Caco-2 (cell line): ENCODE data around the gene CEBPA. TPM values are rescaled to one million over a fixed set of nuclear protein-coding genes. Genes with fewer than 3 reads are reported as not detected.

Experiments used
- BruUV-seq: library from RNA; stranded (reverse); fragments of 400-500 nt; replicated peaks from 2 replicates; lab custom pipeline; 2021; lab: Mats Ljungman, UMichigan
- CTCF ChIA-PET: fragments of 300-600 bp; sonication (Branson Sonifier 250); formaldehyde crosslinking; loops from one replicate; lab custom pipeline; 2022; ENCODE audit warnings: antibody characterized with exemption; lab: Charles Lee
- POLR2A ChIA-PET: fragments of 300-600 bp; sonication (Branson Sonifier 250); formaldehyde crosslinking; loops from one replicate; lab custom pipeline; 2022; ENCODE audit warnings: antibody characterized with exemption; lab: Charles Lee
- DNase-seq, 2 experiments: peaks; one replicate each; pipeline versions ENCODE4 v3.0.0 to v3.0.0-alpha.2; 2020 to 2022
- H3K27me3 ChIP-seq: replicated peaks from 2 replicates; pipeline ENCODE4 v1.6.0; 2011; ENCODE audit warnings: low read length; ENCODE audit not compliant: control insufficient read depth, insufficient read depth
- H3K36me3 ChIP-seq: 2 replicates; pipeline ENCODE4 v1.5.1; 2011; ENCODE audit warnings: low read length; ENCODE audit not compliant: control insufficient read depth, insufficient read depth
- H3K4me1 ChIP-seq: fragments of 250-450 bp; sonication (Bioruptor Pico); 2 replicates; pipeline ENCODE4 v1.5.1; 2020; ENCODE audit warnings: mild to moderate bottlenecking
- H3K4me3 ChIP-seq: 2 replicates; pipeline ENCODE4 v1.5.1; 2011; ENCODE audit warnings: low read depth, mild to moderate bottlenecking, control low read depth, low read length
- H3K9me3 ChIP-seq: fragments of 250-450 bp; sonication (Bioruptor Pico); 2 replicates; pipeline ENCODE4 v1.5.1; 2020; ENCODE audit warnings: mild to moderate bottlenecking, moderate library complexity
- H3K27ac Mint-ChIP-seq: one replicate; pipeline ENCODE4 v1.8.0; 2022; ENCODE audit warnings: mixed read lengths; ENCODE audit not compliant: unreplicated experiment
- H3K27me3 Mint-ChIP-seq: one replicate; pipeline ENCODE4 v1.8.0; 2022; ENCODE audit warnings: mixed read lengths; ENCODE audit not compliant: insufficient read depth, unreplicated experiment
- H3K36me3 Mint-ChIP-seq: one replicate; pipeline ENCODE4 v1.8.0; 2022; ENCODE audit warnings: mild to moderate bottlenecking, mixed read lengths; ENCODE audit not compliant: insufficient read depth, unreplicated experiment
- H3K4me1 Mint-ChIP-seq: one replicate; pipeline ENCODE4 v1.8.0; 2022; ENCODE audit warnings: low read depth, mixed read lengths; ENCODE audit not compliant: unreplicated experiment
- H3K4me3 Mint-ChIP-seq: one replicate; pipeline ENCODE4 v1.8.0; 2022; ENCODE audit warnings: mild to moderate bottlenecking, moderate library complexity, mixed read lengths; ENCODE audit not compliant: unreplicated experiment
- H3K9me3 Mint-ChIP-seq: one replicate; pipeline ENCODE4 v1.8.0; 2022; ENCODE audit warnings: mixed read lengths; ENCODE audit not compliant: unreplicated experiment
- intact Hi-C: fragments of 100-400 bp; cut with micrococcal nuclease; formaldehyde crosslinking; loops from one replicate; pipeline ENCODE4 v1.10.0; 2022; ENCODE audit not compliant: unreplicated experiment
- total RNA-seq: library from RNA; stranded (reverse); gene quantifications from 2 replicates; pipeline ENCODE4 v1.2.3, GENCODE V29; 2022
- TF ChIP-seq, protein P1 (sequence below), 2 experiments: fragments of 200-600 bp in 1 of 2; IDR thresholded peaks; 1 replicate in 1 of 2; 2 replicates in 1 of 2; pipeline versions ENCODE4 v1.5.1 to v1.8.0; 2011 to 2022; ENCODE audit warnings: antibody characterized with exemption in 1 of 2, control low read depth in 1 of 2, inconsistent platforms in 1 of 2, low read depth in 1 of 2, low read length in 1 of 2, mild to moderate bottlenecking in 1 of 2, moderate library complexity in 1 of 2; ENCODE audit not compliant: insufficient read depth in 1 of 2, severe bottlenecking in 1 of 2, unreplicated experiment in 1 of 2

CEBPA gene
- total RNA-seq, 1 experiment from 2014 or later: 110 TPM

DNA sequence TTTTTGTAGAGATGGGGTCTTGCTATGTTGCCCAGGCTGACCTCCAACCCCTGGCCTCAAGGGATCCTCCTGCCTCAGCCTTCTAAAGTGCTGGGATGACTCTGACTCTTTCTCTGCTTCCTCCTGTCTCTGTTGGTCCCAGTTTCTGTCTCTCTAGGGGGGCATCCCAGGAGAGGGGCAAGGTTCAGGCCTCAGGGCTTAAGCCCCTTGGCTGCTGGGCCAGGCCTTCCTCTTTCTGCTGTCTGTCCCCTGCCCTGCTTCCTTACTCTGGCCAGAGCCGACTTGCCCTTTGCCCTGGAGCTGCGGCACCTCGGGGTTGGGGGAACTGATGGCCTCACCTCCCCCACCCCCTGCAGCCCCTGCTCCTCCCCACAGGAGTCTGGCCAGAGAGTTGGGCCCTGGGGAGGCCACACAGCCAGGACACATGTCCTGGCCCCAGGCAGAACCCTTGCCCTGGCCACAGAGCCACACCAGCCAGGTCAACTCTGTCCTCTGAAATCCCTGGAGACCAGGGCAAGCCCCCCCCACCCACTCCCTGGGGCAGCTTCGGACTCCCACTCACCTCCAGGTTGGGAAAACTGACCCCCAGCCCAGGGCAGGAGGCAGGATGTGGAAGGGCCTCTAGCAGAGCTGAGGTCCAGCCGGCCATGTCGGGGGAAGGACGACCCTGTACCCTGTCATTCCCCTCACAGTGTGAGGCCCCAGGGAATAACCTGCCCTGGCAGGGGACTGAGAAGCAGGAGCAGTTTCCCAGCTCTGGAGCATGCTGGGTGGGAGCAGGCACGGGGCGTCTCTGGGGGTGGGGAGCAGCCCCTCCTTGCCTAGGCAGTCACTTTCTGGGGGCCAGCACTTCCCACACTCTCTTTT is 23.7 kb downstream of the CEBPA start:
- H3K27me3 ChIP-seq: no peaks in the 10 kb centered on the region
- POLR2A ChIA-PET: interaction anchor here (1.2 to 2.0 kb wide), 2 partner anchors 24 to 95 kb away, joined by 8 to 10 read pairs; partner anchors contain the start of gene CEBPG
- DNase-seq: peak; percentile 70 to 89
- H3K27ac Mint-ChIP-seq: peak overlapping the region; percentile 97
- CTCF ChIA-PET: interaction anchor here (1.1 kb wide), 2 partner anchors 33 to 43 kb away, joined by 3 read pairs; no protein-coding TSS in a partner anchor
- no peaks in the 10 kb centered on the region for H3K9me3 Mint-ChIP-seq
- no peaks in the 10 kb centered on the region for H3K27me3 Mint-ChIP-seq
- 0 out of 2 replicates have a peak, but pooled peaks cover 5% of the 10 kb centered on the region for H3K9me3 ChIP-seq
- no TSS peak for BruUV-seq
- no peaks in the 10 kb centered on the region for H3K36me3 ChIP-seq
- H3K4me1 Mint-ChIP-seq: peaks cover 36% of the 10 kb centered on the region
- intact Hi-C loops: loop anchor here (5.0 kb wide), 1 partner anchor 36 kb away; no protein-coding TSS in a partner anchor
- H3K36me3 Mint-ChIP-seq: peaks cover 6% of the 10 kb centered on the region
- TF ChIP-seq, protein P1, sequence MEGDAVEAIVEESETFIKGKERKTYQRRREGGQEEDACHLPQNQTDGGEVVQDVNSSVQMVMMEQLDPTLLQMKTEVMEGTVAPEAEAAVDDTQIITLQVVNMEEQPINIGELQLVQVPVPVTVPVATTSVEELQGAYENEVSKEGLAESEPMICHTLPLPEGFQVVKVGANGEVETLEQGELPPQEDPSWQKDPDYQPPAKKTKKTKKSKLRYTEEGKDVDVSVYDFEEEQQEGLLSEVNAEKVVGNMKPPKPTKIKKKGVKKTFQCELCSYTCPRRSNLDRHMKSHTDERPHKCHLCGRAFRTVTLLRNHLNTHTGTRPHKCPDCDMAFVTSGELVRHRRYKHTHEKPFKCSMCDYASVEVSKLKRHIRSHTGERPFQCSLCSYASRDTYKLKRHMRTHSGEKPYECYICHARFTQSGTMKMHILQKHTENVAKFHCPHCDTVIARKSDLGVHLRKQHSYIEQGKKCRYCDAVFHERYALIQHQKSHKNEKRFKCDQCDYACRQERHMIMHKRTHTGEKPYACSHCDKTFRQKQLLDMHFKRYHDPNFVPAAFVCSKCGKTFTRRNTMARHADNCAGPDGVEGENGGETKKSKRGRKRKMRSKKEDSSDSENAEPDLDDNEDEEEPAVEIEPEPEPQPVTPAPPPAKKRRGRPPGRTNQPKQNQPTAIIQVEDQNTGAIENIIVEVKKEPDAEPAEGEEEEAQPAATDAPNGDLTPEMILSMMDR (IDR thresholded peaks at IDR 0.05; ENCODE audit: insufficient read depth in 1 of 2, low read depth in 1 of 2, low read length in 1 of 2, severe bottlenecking in 1 of 2, unreplicated experiment in 1 of 2): no peak
- peak overlapping the region; percentile 59 for H3K4me3 Mint-ChIP-seq
- peaks cover 75% of the 10 kb centered on the region for H3K4me1 ChIP-seq
- H3K4me3 ChIP-seq: no peak overlapping the region

DNA sequence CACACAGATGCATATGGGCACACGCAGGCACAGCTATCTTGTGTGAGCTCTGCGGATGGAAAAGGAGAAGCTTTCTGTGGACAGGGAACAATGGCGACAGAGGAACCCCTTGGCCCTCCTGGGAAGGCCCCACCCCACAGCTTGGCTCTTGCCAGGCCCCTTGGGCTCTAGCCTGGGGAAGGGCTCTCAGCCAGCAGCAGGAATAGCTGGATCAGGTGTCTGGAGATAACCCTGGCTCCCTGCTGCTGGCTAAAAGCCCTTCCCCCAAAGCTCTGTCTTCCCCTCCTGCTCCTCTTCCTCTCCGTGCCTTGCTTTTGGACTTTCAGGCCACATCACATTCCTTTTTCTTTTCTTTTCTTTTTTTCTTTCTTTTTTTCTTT is 24.3 kb downstream of the CEBPA start:
- POLR2A ChIA-PET: interaction anchor here (0.9 to 2.0 kb wide), 2 partner anchors 20 to 96 kb away, joined by 3 to 8 read pairs; partner anchors contain the start of gene CEBPG
- H3K4me3 ChIP-seq: no peak overlapping the region
- no peaks in the 10 kb centered on the region for H3K36me3 ChIP-seq
- H3K9me3 ChIP-seq: 0 out of 2 replicates have a peak, but pooled peaks cover 5% of the 10 kb centered on the region
- CTCF ChIA-PET: interaction anchor here (1.1 kb wide), 2 partner anchors 32 to 95 kb away, joined by 3 read pairs; no protein-coding TSS in a partner anchor
- TF ChIP-seq, protein P1 (IDR thresholded peaks at IDR 0.05; ENCODE audit: insufficient read depth in 1 of 2, low read depth in 1 of 2, low read length in 1 of 2, severe bottlenecking in 1 of 2, unreplicated experiment in 1 of 2): no peak
- Mint-ChIP-seq H3K4me3 (peak overlapping the region; percentile 59), H3K9me3 (no peaks in the 10 kb centered on the region), H3K36me3 (peaks cover 6% of the 10 kb centered on the region), H3K27ac (peak overlapping the region; percentile 97), H3K27me3 (no peaks in the 10 kb centered on the region), H3K4me1 (peaks cover 42% of the 10 kb centered on the region)
- DNase-seq: no peak
- BruUV-seq: no TSS peak
- H3K27me3 ChIP-seq: no peaks in the 10 kb centered on the region
- H3K4me1 ChIP-seq: peaks cover 81% of the 10 kb centered on the region
- intact Hi-C loops: loop anchor here (5.0 kb wide), 1 partner anchor 36 kb away; no protein-coding TSS in a partner anchor

DNA sequence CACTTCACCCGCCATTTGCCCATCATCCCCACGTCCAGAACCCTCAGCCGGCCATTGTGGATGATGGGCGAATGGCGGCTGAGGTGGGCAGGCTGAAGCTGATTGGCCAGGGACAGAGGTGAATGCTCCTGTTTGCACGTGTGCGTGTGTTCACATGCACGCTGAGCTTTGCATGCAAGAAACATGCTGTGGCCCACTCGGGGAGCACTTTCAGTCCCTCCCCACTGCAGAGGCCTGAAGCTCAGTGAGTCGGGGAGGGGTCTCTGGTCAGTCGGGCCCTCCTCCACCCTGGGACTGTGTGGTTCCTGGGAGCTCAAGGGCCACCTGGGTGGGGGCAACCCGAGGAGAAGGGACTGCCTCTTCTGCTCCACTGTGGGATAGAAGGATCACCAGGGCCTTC is 24.9 kb downstream of the CEBPA start:
- Mint-ChIP-seq H3K4me3 (no peak overlapping the region), H3K9me3 (no peaks in the 10 kb centered on the region), H3K27ac (no peak overlapping the region), H3K4me1 (peaks cover 44% of the 10 kb centered on the region), H3K36me3 (peaks cover 6% of the 10 kb centered on the region), H3K27me3 (no peaks in the 10 kb centered on the region)
- CTCF ChIA-PET: interaction anchor here (1.1 kb wide), 2 partner anchors 31 to 96 kb away, joined by 3 read pairs; no protein-coding TSS in a partner anchor
- no TSS peak for BruUV-seq
- Histone ChIP-seq H3K36me3 (no peaks in the 10 kb centered on the region), H3K9me3 (0 out of 2 replicates have a peak, but pooled peaks cover 5% of the 10 kb centered on the region), H3K27me3 (no peaks in the 10 kb centered on the region), H3K4me1 (peaks cover 81% of the 10 kb centered on the region), H3K4me3 (no peak overlapping the region)
- TF ChIP-seq, protein P1 (IDR thresholded peaks at IDR 0.05; ENCODE audit: insufficient read depth in 1 of 2, low read depth in 1 of 2, low read length in 1 of 2, severe bottlenecking in 1 of 2, unreplicated experiment in 1 of 2): no peak
- intact Hi-C loops: loop anchor here (5.0 kb wide), 1 partner anchor 35 kb away; no protein-coding TSS in a partner anchor
- POLR2A ChIA-PET: interaction anchor here (0.9 to 2.0 kb wide), 2 partner anchors 20 to 96 kb away, joined by 3 to 8 read pairs; partner anchors contain the start of gene CEBPG
- DNase-seq: no peak
